GM19193 (cell line): ENCODE results near the gene INPP5A.

ENCODE experiments used
- POLR2A ChIP-seq: IDR thresholded peaks from 4 replicates; pipeline ENCODE4 v1.6.1; 2011; ENCODE audit not compliant: insufficient read depth, insufficient read length; ENCODE audit errors: extremely low read depth

The INPP5A gene

GRCh38 chr10:132676193-132676891 lies 138.8 kb downstream of the INPP5A start:
- TF ChIP-seq POLR2A, result no peak

DNA sequence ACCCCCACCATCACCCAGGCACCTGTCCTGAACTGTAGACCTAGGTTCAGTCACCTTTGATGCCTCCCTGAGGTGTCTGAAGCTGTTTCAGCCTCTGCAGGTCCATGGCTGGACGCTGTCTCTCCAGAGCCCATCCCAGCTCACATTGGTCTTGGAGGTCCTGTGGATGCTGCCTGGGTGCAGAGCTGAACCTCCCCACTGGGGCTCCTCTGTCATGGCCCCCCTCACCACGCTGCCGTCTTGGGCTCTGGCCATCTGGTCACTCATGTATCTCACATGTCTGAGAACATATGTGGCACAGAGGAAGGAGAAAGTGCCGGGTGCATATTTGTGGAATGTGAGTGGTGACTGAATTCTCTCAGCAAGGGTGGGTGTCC lies 139.5 kb downstream of the INPP5A start:
- TF ChIP-seq POLR2A, result no peak

GRCh38 chr10:132677473-132678227 lies 140.1 kb downstream of the INPP5A start:
- TF ChIP-seq POLR2A, result no peak

- TF ChIP-seq POLR2A, result no peak
Measured at GRCh38 chr10:132678436-132679216, 141.0 kb downstream of the INPP5A start.

DNA sequence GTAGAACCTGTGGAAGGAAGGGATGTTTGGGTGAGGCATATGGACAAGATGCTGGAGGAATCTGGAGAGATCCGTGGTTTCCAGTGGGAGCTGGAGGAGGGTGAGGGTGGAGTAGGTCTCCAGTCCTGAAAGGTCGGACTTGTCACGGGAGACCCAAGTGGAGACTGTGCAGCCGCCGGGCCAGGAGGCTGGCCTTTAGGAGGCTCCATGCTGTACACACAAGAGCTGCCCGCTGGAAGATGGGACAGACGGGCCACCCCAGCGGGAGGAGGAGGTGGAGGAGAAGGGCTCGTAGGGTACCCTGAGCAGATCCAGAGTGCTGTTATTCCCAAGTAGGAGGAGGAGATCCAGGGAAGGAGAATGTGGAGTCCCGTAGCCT lies 141.6 kb downstream of the INPP5A start:
- TF ChIP-seq POLR2A, result no peak

GRCh38 chr10:132679640-132680039 lies 142.1 kb downstream of the INPP5A start:
- TF ChIP-seq POLR2A, result no peak

GRCh38 chr10:132681858-132682755 lies 144.5 kb downstream of the INPP5A start:
- no peak for TF ChIP-seq POLR2A

DNA sequence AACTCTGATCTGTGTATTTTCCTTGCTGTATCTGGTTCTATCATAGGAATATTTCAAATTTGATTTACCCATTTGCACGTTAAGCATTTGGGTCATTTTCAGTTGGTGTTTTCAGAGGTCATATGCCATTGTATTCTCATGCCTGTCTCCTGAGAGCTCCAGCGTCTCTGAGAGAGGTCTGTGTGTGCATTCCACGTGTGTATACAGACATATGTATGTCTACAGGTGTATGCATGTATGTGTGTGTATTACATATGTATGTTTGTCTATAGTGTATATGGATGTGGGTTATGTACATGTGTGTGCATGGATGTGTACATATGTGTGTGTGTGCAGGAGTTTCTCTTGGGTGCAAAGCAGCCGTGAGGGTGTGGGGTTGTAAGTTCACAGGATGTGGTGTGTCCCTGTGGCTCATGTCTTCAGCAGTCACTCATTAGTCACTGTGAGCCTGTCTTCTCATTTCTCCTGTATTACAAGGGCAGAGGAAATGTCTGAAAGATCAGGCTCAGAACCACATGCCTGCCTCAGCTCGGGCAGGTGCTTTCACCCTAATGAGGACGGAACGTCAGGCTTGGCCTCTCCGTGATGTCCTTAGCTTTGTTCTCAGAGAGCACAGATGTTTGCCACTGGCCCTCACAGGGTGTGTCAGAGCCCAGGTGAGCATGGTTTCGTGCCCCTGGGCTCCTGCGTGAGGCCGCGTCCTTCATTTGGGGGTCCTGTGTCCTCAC lies 146.7 kb downstream of the INPP5A start:
- TF ChIP-seq POLR2A, result no peak

DNA sequence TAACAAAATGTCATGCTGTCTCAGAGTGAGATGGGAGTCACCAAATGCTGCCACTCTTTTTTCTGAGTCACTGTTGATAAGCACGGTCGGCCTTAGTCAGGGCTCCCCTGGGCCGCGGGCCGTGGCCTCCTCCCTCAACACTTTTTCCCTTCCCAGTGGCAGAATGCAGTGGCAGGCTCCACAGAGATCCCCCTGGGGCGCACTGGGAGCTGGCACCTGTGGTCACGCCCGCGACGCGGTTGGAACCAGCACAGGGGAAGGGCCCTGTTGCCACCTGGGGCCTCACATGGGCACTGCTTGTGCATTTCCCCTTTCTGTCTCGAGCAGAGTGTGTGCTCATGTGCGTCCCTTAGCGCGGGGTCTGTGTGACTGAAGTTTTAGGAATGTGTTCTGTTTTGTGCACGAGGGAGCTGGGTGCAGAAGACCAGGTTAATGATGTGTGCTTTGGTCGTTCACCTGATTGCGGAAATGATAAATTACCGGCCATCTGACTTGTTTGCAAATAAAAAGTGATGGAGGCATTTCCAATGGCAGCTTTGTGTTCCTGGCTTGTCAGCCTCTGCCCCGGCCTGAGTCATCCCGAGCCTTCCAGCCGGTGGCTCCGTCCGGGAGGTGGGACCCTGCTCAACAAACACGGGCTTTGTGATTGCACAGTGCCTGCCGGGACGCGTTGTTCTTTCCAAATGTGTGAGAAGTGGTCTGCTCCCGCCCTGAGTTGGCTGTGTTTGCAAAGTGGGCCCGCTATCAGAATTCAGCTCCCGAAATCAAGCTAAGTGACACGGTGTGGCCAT lies 147.7 kb downstream of the INPP5A start:
- TF ChIP-seq POLR2A, result no peak

DNA sequence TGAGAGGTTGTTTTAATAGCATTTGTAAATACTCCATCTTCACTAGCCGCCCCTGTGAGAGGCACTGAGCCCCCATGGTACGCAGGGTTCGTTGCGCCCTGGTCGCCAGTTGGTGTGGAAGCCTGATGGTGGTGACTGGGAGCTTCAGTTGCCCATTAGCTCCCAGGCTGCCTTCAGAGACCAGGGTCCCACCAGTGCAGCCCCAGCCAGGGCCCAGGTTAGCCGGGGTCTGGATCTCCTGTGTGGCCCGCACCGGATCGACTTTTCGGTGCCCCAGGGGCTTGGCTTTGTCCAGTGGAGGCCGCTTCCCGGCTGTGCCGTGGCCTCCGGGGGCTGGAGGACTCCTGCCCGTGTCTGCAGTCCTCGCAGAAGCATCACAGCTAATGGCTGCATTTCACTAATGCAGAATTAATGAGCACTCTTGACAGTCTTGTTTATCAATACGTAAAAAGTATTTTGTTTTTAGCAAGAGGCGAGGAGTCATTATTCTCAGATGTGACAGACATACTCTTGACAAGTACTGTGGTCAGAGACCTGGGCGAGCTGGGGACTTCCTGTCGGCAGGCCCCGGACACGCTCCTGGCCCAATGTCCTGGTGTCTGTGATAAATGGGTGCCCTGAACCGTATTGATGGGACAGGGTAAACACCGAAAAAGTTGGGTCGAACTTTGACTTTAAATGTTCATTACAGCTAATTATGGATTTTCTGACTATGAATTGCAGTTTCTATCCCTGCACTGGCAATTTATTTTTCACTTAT lies 148.5 kb downstream of the INPP5A start:
- no peak for TF ChIP-seq POLR2A

DNA sequence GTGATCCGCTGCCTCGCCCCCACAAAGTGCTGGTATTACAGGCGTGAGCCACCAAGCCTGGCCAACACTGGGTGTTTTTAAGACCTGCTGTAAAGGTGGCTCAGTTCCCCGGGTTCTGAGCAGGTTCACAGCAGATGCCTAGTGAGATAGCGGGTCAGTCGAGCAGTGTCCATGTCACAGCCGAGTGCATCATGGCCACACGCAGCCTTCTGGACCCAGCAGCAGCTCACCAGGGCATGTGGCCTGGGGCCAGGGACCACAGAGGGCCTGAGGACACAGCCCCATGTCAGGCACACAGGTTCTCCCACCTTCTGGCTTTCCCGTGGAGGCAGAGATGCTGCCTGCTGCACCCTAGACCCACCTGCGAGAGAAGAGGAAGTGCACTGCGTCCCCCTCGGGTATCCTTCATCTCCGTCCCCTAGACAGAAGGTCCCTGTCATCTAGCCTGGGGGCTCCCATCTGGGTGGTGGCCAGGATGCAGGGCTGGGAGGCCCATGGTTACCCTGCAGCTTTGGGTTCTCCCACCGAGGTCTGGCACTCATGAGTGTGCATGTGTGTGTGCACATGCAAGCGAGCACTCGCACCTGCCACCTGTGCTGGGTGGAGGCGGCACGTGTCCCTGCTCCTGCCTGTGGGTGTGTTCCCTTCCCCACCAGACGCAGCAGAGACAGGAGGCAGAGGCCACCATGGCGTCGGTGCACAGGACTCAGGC lies 149.8 kb downstream of the INPP5A start:
- no peak for TF ChIP-seq POLR2A
